Muscle layer of colon (tissue), 2 donors: ENCODE results near the gene PTGER1.
A peak's percentile ranks its signal among the peaks of the same experiment; 100 is the strongest.
"Not testable (repeated sequence)": the region's sequence is repeated elsewhere in the genome, so short reads cannot be mapped to it uniquely, and the experiment has no call there.

ENCODE experiments used
- H3K27ac ChIP-seq: one replicate; pipeline ENCODE4 v1.7.0; 2013; ENCODE audit warnings: low read depth, mild to moderate bottlenecking, low read length, moderate library complexity
- H3K27me3 ChIP-seq, 2 donors: one replicate each; pipeline ENCODE4 v1.7.0; 2013; ENCODE audit warnings: low read length in 2 of 2, mild to moderate bottlenecking in 2 of 2; ENCODE audit not compliant: insufficient read depth in 2 of 2, control insufficient read depth in 1 of 2
- H3K36me3 ChIP-seq: one replicate; pipeline ENCODE4 v1.7.0; 2013; ENCODE audit warnings: mild to moderate bottlenecking, low read length; ENCODE audit not compliant: insufficient read depth
- H3K4me1 ChIP-seq: one replicate; pipeline ENCODE4 v1.7.0; 2013; ENCODE audit warnings: mild to moderate bottlenecking, low read length; ENCODE audit not compliant: insufficient read depth
- H3K4me3 ChIP-seq, 2 donors: one replicate each; pipeline ENCODE4 v1.7.0; 2013; ENCODE audit warnings: low read length in 2 of 2, low read depth in 1 of 2, mild to moderate bottlenecking in 1 of 2, moderate library complexity in 1 of 2
- H3K9ac ChIP-seq: one replicate; pipeline ENCODE4 v1.7.0; 2013; ENCODE audit warnings: low read length
- H3K9me3 ChIP-seq: one replicate; pipeline ENCODE4 v1.7.0; 2013; ENCODE audit warnings: mild to moderate bottlenecking, low read length
- donor health status: abdominal sarcoma.
- donor health status: Adenocarcinoma of cecum.

Gene PTGER1

DNA sequence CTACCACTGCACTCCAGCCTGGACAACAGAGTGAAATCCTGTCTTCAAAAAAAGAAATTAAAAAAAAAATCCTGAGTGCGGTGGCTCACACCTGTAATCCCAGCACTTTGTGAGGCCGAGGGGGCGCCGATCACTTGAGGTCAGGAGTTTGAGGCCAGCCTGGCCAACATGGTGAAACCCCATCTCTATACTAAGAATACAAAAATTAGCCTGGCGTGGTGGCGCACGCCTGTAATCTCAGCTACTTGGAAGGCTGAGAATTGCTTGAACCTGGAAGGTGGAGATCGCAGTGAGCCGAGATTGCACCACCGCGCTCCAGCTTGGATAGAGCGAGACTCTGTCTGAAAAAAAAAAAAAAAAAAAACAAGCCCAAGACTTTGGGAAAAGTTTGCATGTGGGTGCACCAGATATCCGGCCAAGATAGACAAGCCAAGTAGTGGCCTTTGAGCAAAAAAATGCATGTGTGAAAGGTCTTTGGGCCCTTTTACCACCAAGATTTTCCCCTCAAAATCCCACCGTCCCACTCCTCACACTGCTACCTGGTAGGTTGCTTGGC lies 37.3 kb upstream of the PTGER1 start:
- Histone ChIP-seq H3K4me1 (peaks cover 19% of the 10 kb centered on the region), H3K4me3 (no peak overlapping the region), H3K36me3 (peaks cover 34% of the 10 kb centered on the region), H3K9me3 (no peaks in the 10 kb centered on the region), H3K27ac (no peak overlapping the region), H3K27me3 (no peaks in the 10 kb centered on the region), H3K9ac (no peak overlapping the region)

- peaks cover 11% of the 10 kb centered on the region for H3K4me1 ChIP-seq
- H3K27me3 ChIP-seq, result no peaks in the 10 kb centered on the region
- H3K4me3 ChIP-seq, result no peak overlapping the region
- H3K9me3 ChIP-seq, result no peaks in the 10 kb centered on the region
- no peak overlapping the region for H3K9ac ChIP-seq
- H3K36me3 ChIP-seq, result peaks cover 24% of the 10 kb centered on the region
- no peak overlapping the region for H3K27ac ChIP-seq
Observed at GRCh38 chr19:14511229-14511593, 36.1 kb upstream of the PTGER1 start.

- peaks cover 18% of the 10 kb centered on the region for H3K36me3 ChIP-seq
- H3K9ac ChIP-seq, result no peak overlapping the region
- no peak overlapping the region for H3K4me3 ChIP-seq
- H3K27ac ChIP-seq, result no peak overlapping the region
- no peaks in the 10 kb centered on the region for H3K9me3 ChIP-seq
- H3K4me1 ChIP-seq, result peaks cover 4% of the 10 kb centered on the region
- H3K27me3 ChIP-seq, result no peaks in the 10 kb centered on the region
Observed at GRCh38 chr19:14510311-14511228, 35.4 kb upstream of the PTGER1 start.

- Histone ChIP-seq H3K4me3 (no peak overlapping the region), H3K36me3 (peaks cover 3% of the 10 kb centered on the region), H3K9ac (no peak overlapping the region), H3K27ac (no peak overlapping the region), H3K4me1 (no peaks in the 10 kb centered on the region), H3K27me3 (no peaks in the 10 kb centered on the region), H3K9me3 (no peaks in the 10 kb centered on the region)
Observed at GRCh38 chr19:14507704-14508542, 32.8 kb upstream of the PTGER1 start.

DNA sequence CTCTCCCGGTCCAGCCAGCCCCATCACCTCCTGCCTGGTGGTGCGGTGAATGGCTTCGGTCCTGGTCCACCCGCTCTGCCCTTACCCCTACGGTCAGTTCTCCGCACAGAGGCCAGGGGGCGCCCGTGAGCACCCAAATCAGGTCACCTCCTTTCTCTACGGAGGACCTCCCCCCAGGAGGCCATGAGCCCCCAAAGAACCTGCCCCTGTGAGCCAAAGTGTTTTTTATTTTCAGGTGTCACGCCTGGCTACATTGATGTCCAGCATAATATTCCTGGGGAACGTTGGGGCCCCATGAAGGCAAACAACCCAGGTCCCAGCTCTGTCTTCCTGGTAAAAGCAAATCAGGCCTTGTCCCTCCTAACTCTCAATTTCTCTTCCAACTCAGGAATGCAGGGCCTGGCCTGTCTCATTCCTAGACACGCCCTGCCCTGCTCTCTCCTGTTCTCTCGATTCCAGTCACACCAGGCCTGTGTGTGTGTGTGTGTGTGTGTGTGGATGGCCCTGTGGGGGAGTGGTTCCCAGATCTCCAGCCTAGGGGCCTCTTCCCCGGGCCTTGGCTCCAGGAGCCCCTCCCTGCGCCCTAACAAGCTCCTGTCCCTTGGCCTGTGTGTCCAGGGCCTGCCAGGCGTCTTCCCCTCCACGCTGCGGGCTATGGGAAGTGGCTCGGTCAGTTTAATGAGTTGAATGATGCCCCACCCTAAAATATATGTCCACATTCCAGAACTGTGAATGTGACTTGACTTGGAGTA lies 30.5 kb upstream of the PTGER1 start:
- H3K4me3 ChIP-seq, result no peak overlapping the region

DNA sequence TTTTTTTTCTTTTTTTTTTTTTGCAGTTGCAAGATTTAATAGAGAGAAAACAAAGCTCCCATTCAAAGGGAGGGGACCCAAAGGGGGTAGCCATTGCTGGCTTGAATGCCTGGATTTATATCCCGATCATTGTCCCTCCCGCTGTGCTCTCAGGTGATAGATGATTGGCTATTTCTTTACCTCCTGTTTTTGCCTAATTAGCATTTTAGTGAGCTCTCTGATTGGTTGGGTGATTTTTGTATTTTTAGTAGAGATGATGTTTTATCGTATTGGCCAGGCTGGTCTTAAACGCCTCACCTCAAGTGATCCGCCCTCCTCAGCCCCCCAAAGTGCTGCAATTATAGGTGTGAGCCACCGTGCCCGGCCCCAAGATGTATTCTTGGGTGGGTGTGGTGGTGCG lies 29.4 kb upstream of the PTGER1 start:
- H3K4me3 ChIP-seq, result not testable (repeated sequence)

More for the DNA sequence above, 30.5 kb upstream of the PTGER1 start:
- no peaks in the 10 kb centered on the region for H3K27me3 ChIP-seq
- no peaks in the 10 kb centered on the region for H3K4me1 ChIP-seq
- H3K36me3 ChIP-seq, result no peaks in the 10 kb centered on the region
- H3K9me3 ChIP-seq, result no peaks in the 10 kb centered on the region
- H3K27ac ChIP-seq, result no peak overlapping the region
- H3K9ac ChIP-seq, result no peak overlapping the region

GRCh38 chr19:14503285-14503684 lies 28.1 kb upstream of the PTGER1 start:
- Histone ChIP-seq H3K9me3 (no peaks in the 10 kb centered on the region), H3K9ac (no peak overlapping the region), H3K27ac (no peak overlapping the region), H3K4me1 (no peaks in the 10 kb centered on the region), H3K4me3 (no peak overlapping the region), H3K27me3 (no peaks in the 10 kb centered on the region), H3K36me3 (no peaks in the 10 kb centered on the region)

More for the DNA sequence above, 29.4 kb upstream of the PTGER1 start:
- not testable (repeated sequence) for H3K27me3 ChIP-seq, H3K9me3 ChIP-seq, H3K36me3 ChIP-seq, H3K4me1 ChIP-seq, H3K9ac ChIP-seq, H3K27ac ChIP-seq

- Histone ChIP-seq H3K4me1 (no peaks in the 10 kb centered on the region), H3K36me3 (no peaks in the 10 kb centered on the region), H3K9ac (no peak overlapping the region), H3K4me3 (no peak overlapping the region), H3K9me3 (no peaks in the 10 kb centered on the region), H3K27ac (no peak overlapping the region), H3K27me3 (no peaks in the 10 kb centered on the region)
Observed at GRCh38 chr19:14502334-14503092, 27.4 kb upstream of the PTGER1 start.

GRCh38 chr19:14497228-14497921 lies 22.2 kb upstream of the PTGER1 start:
- Histone ChIP-seq H3K27me3 (no peaks in the 10 kb centered on the region), H3K36me3 (no peaks in the 10 kb centered on the region), H3K4me3 (no peak overlapping the region), H3K9me3 (no peaks in the 10 kb centered on the region), H3K4me1 (peaks cover 13% of the 10 kb centered on the region), H3K9ac (no peak overlapping the region), H3K27ac (no peak overlapping the region)

GRCh38 chr19:14496834-14497227 lies 21.7 kb upstream of the PTGER1 start:
- Histone ChIP-seq H3K27me3 (no peaks in the 10 kb centered on the region), H3K36me3 (no peaks in the 10 kb centered on the region), H3K4me3 (peak overlapping the region; percentile 61 to 68), H3K9me3 (no peaks in the 10 kb centered on the region), H3K4me1 (peaks cover 13% of the 10 kb centered on the region), H3K9ac (no peak overlapping the region), H3K27ac (peak overlapping the region; percentile 60)
